Vagina (tissue), 2 donors: ENCODE measurements around the gene WDR74.

Source experiments
- POLR2A ChIP-seq, 2 donors: fragments of 450-650 bp; IDR thresholded peaks; one replicate each; pipeline ENCODE4 v1.6.1; 2017; ENCODE audit warnings: antibody characterized with exemption in 2 of 2, mild to moderate bottlenecking in 2 of 2, moderate library complexity in 2 of 2
- POLR2AphosphoS5 ChIP-seq, 2 donors: sonication (generic); formaldehyde crosslinking; IDR thresholded peaks; one replicate each; pipeline ENCODE4 v1.9.0; 2017; ENCODE audit warnings: antibody characterized with exemption in 2 of 2, mild to moderate bottlenecking in 2 of 2, low read depth in 1 of 2; ENCODE audit not compliant: insufficient read depth in 1 of 2
- TF ChIP-seq, protein P1 (sequence below), 3 experiments: fragments of 450-650 bp in 2 of 3; fragments of 200-600 bp in 1 of 3; sonication (generic) in 1 of 3; IDR thresholded peaks; one replicate each; pipeline ENCODE4 v1.5.1; 2017 to 2019; ENCODE audit warnings: antibody characterized with exemption in 3 of 3, mild to moderate bottlenecking in 2 of 3, moderate library complexity in 2 of 3

DNA sequence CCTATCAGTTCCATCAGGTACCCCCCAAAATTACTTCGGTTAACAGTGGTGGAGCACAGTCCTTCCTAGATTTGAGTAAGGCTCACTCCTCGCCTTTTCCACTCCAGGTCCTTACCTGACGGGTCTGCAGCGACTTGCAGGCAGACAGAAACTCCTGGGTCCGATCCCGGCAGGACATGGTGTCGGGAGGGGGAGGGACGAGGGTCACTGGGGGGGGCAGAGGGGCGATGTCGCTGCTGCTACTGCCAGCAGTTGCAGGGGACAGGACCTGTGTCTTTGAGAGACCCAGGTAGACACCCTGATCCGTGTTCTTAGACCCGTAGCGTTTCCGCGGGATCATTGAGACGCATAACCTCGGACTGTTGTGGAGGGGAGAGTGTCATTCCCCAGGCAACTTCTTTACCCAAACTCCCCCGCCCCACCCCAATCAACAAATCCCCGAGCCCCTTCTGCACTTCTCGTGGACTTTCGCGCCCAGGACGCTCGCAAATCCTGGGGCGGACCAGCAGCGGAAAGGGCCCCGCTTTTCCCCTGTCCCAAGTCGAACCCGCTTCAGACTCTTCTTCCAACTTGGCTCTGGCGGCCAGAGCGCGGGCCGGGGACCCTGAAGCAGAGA is 8.4 kb downstream of the WDR74 start:
- TF ChIP-seq POLR2A (IDR thresholded peaks at IDR 0.05) (peak in 1 of 2 donors; percentile 48), POLR2AphosphoS5 (IDR thresholded peaks at IDR 0.05; ENCODE audit: insufficient read depth in 1 of 2, low read depth in 1 of 2) (peak in 1 of 2 donors; percentile 45)
- TF ChIP-seq, protein P1, sequence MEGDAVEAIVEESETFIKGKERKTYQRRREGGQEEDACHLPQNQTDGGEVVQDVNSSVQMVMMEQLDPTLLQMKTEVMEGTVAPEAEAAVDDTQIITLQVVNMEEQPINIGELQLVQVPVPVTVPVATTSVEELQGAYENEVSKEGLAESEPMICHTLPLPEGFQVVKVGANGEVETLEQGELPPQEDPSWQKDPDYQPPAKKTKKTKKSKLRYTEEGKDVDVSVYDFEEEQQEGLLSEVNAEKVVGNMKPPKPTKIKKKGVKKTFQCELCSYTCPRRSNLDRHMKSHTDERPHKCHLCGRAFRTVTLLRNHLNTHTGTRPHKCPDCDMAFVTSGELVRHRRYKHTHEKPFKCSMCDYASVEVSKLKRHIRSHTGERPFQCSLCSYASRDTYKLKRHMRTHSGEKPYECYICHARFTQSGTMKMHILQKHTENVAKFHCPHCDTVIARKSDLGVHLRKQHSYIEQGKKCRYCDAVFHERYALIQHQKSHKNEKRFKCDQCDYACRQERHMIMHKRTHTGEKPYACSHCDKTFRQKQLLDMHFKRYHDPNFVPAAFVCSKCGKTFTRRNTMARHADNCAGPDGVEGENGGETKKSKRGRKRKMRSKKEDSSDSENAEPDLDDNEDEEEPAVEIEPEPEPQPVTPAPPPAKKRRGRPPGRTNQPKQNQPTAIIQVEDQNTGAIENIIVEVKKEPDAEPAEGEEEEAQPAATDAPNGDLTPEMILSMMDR (IDR thresholded peaks at IDR 0.05), result no peak
